Measurements from ENCODE around the gene PCDHGA8.
"Not testable (repeated sequence)": the region's sequence is repeated elsewhere in the genome, so short reads cannot be mapped to it uniquely, and the experiment has no call there.

PCDHGA8 gene

DNA sequence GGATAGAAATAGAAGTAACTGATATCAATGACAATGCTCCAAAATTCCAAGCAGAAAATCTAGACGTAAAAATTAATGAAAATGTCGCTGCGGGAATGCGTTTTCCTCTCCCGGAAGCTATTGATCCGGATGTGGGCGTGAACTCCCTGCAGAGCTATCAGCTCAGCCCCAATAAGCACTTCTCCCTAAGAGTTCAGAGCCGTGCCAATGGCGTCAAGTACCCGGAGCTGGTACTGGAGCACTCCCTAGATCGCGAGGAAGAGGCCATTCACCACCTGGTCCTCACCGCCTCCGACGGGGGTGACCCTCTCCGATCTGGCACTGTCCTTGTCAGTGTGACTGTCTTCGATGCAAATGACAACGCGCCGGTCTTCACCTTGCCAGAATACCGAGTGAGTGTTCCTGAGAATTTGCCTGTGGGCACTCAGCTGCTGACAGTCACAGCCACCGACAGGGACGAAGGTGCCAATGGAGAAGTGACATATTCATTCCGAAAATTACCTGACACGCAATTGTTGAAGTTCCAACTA is 21.2 kb downstream of the PCDHGA8 start:
- DNase-seq (ENCODE audit: extremely low read depth, low read depth) = no peak

GRCh38 chr5:141414548-141415274 is 22.3 kb downstream of the PCDHGA8 start:
- not testable (repeated sequence) for DNase-seq (ENCODE audit: extremely low read depth, low read depth)

More for the DNA sequence above, 21.2 kb downstream of the PCDHGA8 start:
- TF ChIP-seq, protein P1, sequence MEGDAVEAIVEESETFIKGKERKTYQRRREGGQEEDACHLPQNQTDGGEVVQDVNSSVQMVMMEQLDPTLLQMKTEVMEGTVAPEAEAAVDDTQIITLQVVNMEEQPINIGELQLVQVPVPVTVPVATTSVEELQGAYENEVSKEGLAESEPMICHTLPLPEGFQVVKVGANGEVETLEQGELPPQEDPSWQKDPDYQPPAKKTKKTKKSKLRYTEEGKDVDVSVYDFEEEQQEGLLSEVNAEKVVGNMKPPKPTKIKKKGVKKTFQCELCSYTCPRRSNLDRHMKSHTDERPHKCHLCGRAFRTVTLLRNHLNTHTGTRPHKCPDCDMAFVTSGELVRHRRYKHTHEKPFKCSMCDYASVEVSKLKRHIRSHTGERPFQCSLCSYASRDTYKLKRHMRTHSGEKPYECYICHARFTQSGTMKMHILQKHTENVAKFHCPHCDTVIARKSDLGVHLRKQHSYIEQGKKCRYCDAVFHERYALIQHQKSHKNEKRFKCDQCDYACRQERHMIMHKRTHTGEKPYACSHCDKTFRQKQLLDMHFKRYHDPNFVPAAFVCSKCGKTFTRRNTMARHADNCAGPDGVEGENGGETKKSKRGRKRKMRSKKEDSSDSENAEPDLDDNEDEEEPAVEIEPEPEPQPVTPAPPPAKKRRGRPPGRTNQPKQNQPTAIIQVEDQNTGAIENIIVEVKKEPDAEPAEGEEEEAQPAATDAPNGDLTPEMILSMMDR (IDR thresholded peaks at IDR 0.05; ENCODE audit: low read depth, low read length) = no peak

DNA sequence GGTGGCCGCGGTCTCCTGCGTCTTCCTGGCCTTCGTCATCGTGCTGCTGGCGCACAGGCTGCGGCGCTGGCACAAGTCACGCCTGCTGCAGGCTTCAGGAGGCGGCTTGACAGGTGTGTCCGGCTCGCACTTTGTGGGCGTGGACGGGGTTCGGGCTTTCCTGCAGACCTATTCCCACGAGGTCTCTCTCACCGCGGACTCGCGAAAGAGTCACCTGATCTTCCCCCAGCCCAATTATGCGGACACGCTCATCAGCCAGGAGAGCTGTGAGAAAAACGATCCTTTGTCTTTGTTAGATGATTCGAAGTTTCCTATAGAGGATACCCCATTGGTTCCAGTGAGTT is 22.8 kb downstream of the PCDHGA8 start:
- DNase-seq (ENCODE audit: extremely low read depth, low read depth) = not testable (repeated sequence)

DNA sequence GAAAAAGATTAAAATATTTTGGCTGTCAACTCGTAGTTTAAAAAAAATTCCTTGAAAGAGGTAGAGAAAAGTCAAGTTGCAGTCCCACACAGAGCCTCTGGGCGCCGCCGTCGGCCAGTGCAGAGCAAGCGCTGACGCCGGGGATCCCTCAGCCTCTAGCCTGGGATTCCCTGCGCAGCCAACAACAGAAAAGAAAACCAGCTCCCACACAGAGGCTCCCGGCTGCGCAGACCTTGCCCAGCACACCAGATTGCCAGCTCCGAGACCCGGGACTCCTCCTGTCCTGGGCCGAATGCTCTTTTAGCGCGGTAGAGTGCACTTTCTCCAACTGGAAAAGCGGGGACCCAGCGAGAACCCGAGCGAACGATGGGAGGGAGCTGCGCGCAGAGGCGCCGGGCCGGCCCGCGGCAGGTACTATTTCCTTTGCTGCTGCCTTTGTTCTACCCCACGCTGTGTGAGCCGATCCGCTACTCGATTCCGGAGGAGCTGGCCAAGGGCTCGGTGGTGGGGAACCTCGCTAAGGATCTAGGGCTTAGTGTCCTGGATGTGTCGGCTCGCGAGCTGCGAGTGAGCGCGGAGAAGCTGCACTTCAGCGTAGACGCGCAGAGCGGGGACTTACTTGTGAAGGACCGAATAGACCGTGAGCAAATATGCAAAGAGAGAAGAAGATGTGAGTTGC is 25.2 kb downstream of the PCDHGA8 start, which contains the start of gene PCDHGB7:
Gene PCDHGB7 (plus strand): TSS at position 184 of the 679 bp plus-strand sequence. CDS start 183 bp downstream, at position 367.
- peak; percentile 57 for DNase-seq (ENCODE audit: extremely low read depth, low read depth)
- TF ChIP-seq, protein P1 (IDR thresholded peaks at IDR 0.05; ENCODE audit: low read depth, low read length) = peak; percentile 75

- DNase-seq (ENCODE audit: extremely low read depth, low read depth) = no peak
- TF ChIP-seq, protein P1 (IDR thresholded peaks at IDR 0.05; ENCODE audit: low read depth, low read length) = no peak
These were observed 26.8 kb downstream of the PCDHGA8 start for GRCh38 chr5:141419074-141419880.

GRCh38 chr5:141420855-141421488 is 28.5 kb downstream of the PCDHGA8 start, which contains the start of gene PCDHGA11:
TSS of gene PCDHGA11 (plus strand) at chr5:141421051. CDS start at chr5:141421228, 177 bp downstream.
- DNase-seq (ENCODE audit: extremely low read depth, low read depth) = peak; percentile 22
- TF ChIP-seq, protein P1 (IDR thresholded peaks at IDR 0.05; ENCODE audit: low read depth, low read length) = peak; percentile 41

DNA sequence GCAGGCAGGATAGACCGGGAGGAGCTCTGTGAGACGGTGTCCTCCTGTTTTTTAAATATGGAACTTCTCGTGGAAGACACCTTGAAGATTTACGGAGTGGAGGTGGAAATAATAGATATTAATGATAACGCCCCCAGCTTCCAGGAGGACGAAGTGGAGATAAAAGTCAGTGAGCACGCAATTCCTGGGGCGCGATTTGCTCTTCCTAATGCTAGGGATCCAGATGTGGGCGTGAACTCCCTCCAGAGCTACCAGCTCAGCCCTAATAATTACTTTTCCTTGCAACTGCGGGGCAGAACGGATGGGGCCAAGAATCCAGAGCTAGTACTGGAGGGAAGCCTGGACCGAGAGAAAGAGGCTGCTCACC is 29.0 kb downstream of the PCDHGA8 start:
- TF ChIP-seq, protein P1 (IDR thresholded peaks at IDR 0.05; ENCODE audit: low read depth, low read length) = no peak
- no peak for DNase-seq (ENCODE audit: extremely low read depth, low read depth)
